Measurements from ENCODE around the gene ERGIC1.

ERGIC1 gene

GRCh38 chr5:172877466-172878260 lies 43.6 kb downstream of the ERGIC1 start:
- ATAC-seq (no peak), DNase-seq (no peak)
- Mint-ChIP-seq H3K36me3 (ENCODE audit: low read depth) (peaks cover 3% of the 10 kb centered on the region), H3K27ac (no peak overlapping the region), H3K4me1 (peaks cover 34% of the 10 kb centered on the region), H3K4me3 (no peak overlapping the region), H3K27me3 (no peaks in the 10 kb centered on the region), H3K9me3 (no peaks in the 10 kb centered on the region)

GRCh38 chr5:172878585-172878932 lies 44.5 kb downstream of the ERGIC1 start:
- DNase-seq (no peak), ATAC-seq (peak; percentile 18)
- H3K4me1 Mint-ChIP-seq, result peaks cover 36% of the 10 kb centered on the region
- H3K36me3 Mint-ChIP-seq (ENCODE audit: low read depth), result peaks cover 9% of the 10 kb centered on the region
- H3K4me3 Mint-ChIP-seq, result no peak overlapping the region
- H3K27me3 Mint-ChIP-seq, result no peaks in the 10 kb centered on the region
- H3K27ac Mint-ChIP-seq, result no peak overlapping the region
- no peaks in the 10 kb centered on the region for H3K9me3 Mint-ChIP-seq

- DNase-seq (peak; percentile 43), ATAC-seq (no peak)
- Mint-ChIP-seq H3K4me1 (peaks cover 36% of the 10 kb centered on the region), H3K4me3 (no peak overlapping the region), H3K9me3 (no peaks in the 10 kb centered on the region), H3K27ac (no peak overlapping the region), H3K36me3 (ENCODE audit: low read depth) (peaks cover 9% of the 10 kb centered on the region), H3K27me3 (no peaks in the 10 kb centered on the region)
Observed at GRCh38 chr5:172878933-172879752, 45.1 kb downstream of the ERGIC1 start.

GRCh38 chr5:172881691-172882370 lies 47.8 kb downstream of the ERGIC1 start:
- peak; percentile 76 for ATAC-seq
- no peak overlapping the region for H3K4me3 Mint-ChIP-seq
- no peaks in the 10 kb centered on the region for H3K27me3 Mint-ChIP-seq
- H3K9me3 Mint-ChIP-seq, result no peaks in the 10 kb centered on the region
- DNase-seq, result peak; percentile 36
- peaks cover 28% of the 10 kb centered on the region for H3K4me1 Mint-ChIP-seq
- peak overlapping the region; percentile 36 for H3K27ac Mint-ChIP-seq
- H3K36me3 Mint-ChIP-seq (ENCODE audit: low read depth), result peaks cover 9% of the 10 kb centered on the region

- ATAC-seq (no peak), DNase-seq (no peak)
- H3K27me3 Mint-ChIP-seq, result no peaks in the 10 kb centered on the region
- H3K36me3 Mint-ChIP-seq (ENCODE audit: low read depth), result peaks cover 9% of the 10 kb centered on the region
- no peaks in the 10 kb centered on the region for H3K9me3 Mint-ChIP-seq
- H3K4me1 Mint-ChIP-seq, result peaks cover 28% of the 10 kb centered on the region
- H3K4me3 Mint-ChIP-seq, result no peak overlapping the region
- no peak overlapping the region for H3K27ac Mint-ChIP-seq
Observed at GRCh38 chr5:172883066-172883465, 49.0 kb downstream of the ERGIC1 start.

- Mint-ChIP-seq H3K4me1 (peaks cover 19% of the 10 kb centered on the region), H3K27ac (no peak overlapping the region), H3K36me3 (ENCODE audit: low read depth) (peaks cover 10% of the 10 kb centered on the region), H3K4me3 (no peak overlapping the region), H3K9me3 (no peaks in the 10 kb centered on the region), H3K27me3 (no peaks in the 10 kb centered on the region)
- ATAC-seq (no peak), DNase-seq (no peak)
Observed at GRCh38 chr5:172885597-172886340, 51.7 kb downstream of the ERGIC1 start.

- H3K27ac Mint-ChIP-seq, result no peak overlapping the region
- H3K4me1 Mint-ChIP-seq, result peaks cover 16% of the 10 kb centered on the region
- DNase-seq, result no peak
- no peak for ATAC-seq
- H3K36me3 Mint-ChIP-seq (ENCODE audit: low read depth), result peaks cover 10% of the 10 kb centered on the region
- no peaks in the 10 kb centered on the region for H3K9me3 Mint-ChIP-seq
- no peaks in the 10 kb centered on the region for H3K27me3 Mint-ChIP-seq
- no peak overlapping the region for H3K4me3 Mint-ChIP-seq
Observed at GRCh38 chr5:172886476-172886875, 52.4 kb downstream of the ERGIC1 start.

- Mint-ChIP-seq H3K4me3 (no peak overlapping the region), H3K27ac (no peak overlapping the region), H3K4me1 (peaks cover 11% of the 10 kb centered on the region), H3K36me3 (ENCODE audit: low read depth) (peaks cover 10% of the 10 kb centered on the region), H3K9me3 (no peaks in the 10 kb centered on the region), H3K27me3 (no peaks in the 10 kb centered on the region)
- ATAC-seq, result no peak
- no peak for DNase-seq
Observed at GRCh38 chr5:172886974-172887501, 53.0 kb downstream of the ERGIC1 start.

GRCh38 chr5:172887692-172888091 lies 53.6 kb downstream of the ERGIC1 start:
- DNase-seq (no peak), ATAC-seq (no peak)
- peaks cover 6% of the 10 kb centered on the region for H3K4me1 Mint-ChIP-seq
- H3K27me3 Mint-ChIP-seq, result no peaks in the 10 kb centered on the region
- H3K36me3 Mint-ChIP-seq (ENCODE audit: low read depth), result peaks cover 10% of the 10 kb centered on the region
- H3K9me3 Mint-ChIP-seq, result no peaks in the 10 kb centered on the region
- no peak overlapping the region for H3K27ac Mint-ChIP-seq
- H3K4me3 Mint-ChIP-seq, result no peak overlapping the region

- no peak overlapping the region for H3K27ac Mint-ChIP-seq
- no peak overlapping the region for H3K4me3 Mint-ChIP-seq
- no peak for DNase-seq
- no peaks in the 10 kb centered on the region for H3K4me1 Mint-ChIP-seq
- H3K36me3 Mint-ChIP-seq (ENCODE audit: low read depth), result peaks cover 4% of the 10 kb centered on the region
- peak; percentile 15 for ATAC-seq
- H3K27me3 Mint-ChIP-seq, result no peaks in the 10 kb centered on the region
- no peaks in the 10 kb centered on the region for H3K9me3 Mint-ChIP-seq
Observed at GRCh38 chr5:172890659-172891058, 56.6 kb downstream of the ERGIC1 start.

GRCh38 chr5:172891716-172892421 lies 57.8 kb downstream of the ERGIC1 start:
- no peak for DNase-seq
- no peaks in the 10 kb centered on the region for H3K9me3 Mint-ChIP-seq

GRCh38 chr5:172892713-172893112 lies 58.7 kb downstream of the ERGIC1 start:
- ATAC-seq (no peak), DNase-seq (no peak)
- Mint-ChIP-seq H3K36me3 (ENCODE audit: low read depth) (peaks cover 4% of the 10 kb centered on the region), H3K27me3 (no peaks in the 10 kb centered on the region), H3K4me1 (peaks cover 5% of the 10 kb centered on the region), H3K27ac (no peak overlapping the region), H3K4me3 (no peak overlapping the region), H3K9me3 (no peaks in the 10 kb centered on the region)

More at GRCh38 chr5:172891716-172892421, 57.8 kb downstream of the ERGIC1 start:
- ATAC-seq, result no peak
- H3K4me3 Mint-ChIP-seq, result no peak overlapping the region
- H3K27ac Mint-ChIP-seq, result no peak overlapping the region
- no peaks in the 10 kb centered on the region for H3K4me1 Mint-ChIP-seq
- no peaks in the 10 kb centered on the region for H3K27me3 Mint-ChIP-seq
- peaks cover 4% of the 10 kb centered on the region for H3K36me3 Mint-ChIP-seq (ENCODE audit: low read depth)

- H3K27ac Mint-ChIP-seq, result no peak overlapping the region
- ATAC-seq, result no peak
- H3K36me3 Mint-ChIP-seq (ENCODE audit: low read depth), result no peaks in the 10 kb centered on the region
- H3K4me3 Mint-ChIP-seq, result no peak overlapping the region
- H3K27me3 Mint-ChIP-seq, result no peaks in the 10 kb centered on the region
- H3K9me3 Mint-ChIP-seq, result no peaks in the 10 kb centered on the region
- peaks cover 8% of the 10 kb centered on the region for H3K4me1 Mint-ChIP-seq
- DNase-seq, result no peak
Observed at GRCh38 chr5:172894767-172895388, 60.8 kb downstream of the ERGIC1 start.
